ENCODE results near the gene MGRN1.

MGRN1 gene

GRCh38 chr16:4687946-4688673, 63.5 kb downstream of the MGRN1 start:
- no peaks in the 10 kb centered on the region for H3K27me3 ChIP-seq (ENCODE audit: control insufficient read depth, insufficient read depth, low read length, poor library complexity, severe bottlenecking)
- peaks cover 7% of the 10 kb centered on the region for H3K4me1 ChIP-seq (ENCODE audit: control insufficient read depth, insufficient read depth, low read length)
- H3K36me3 ChIP-seq (ENCODE audit: control insufficient read depth, insufficient read depth, low read length): no peaks in the 10 kb centered on the region
- H3K9me3 ChIP-seq (ENCODE audit: control insufficient read depth, low read length): no peaks in the 10 kb centered on the region
- H3K27ac ChIP-seq (ENCODE audit: insufficient read depth, low read depth, low read length, poor library complexity, severe bottlenecking): no peak overlapping the region
- WGBS, 2 experiments: 92 to 94% methylated on average over 39 of the region's 39 CpGs
- H3K4me3 ChIP-seq (ENCODE audit: insufficient read depth, low read depth, low read length): no peak overlapping the region

- Histone ChIP-seq H3K27me3 (ENCODE audit: control insufficient read depth, insufficient read depth, low read length, poor library complexity, severe bottlenecking) (no peaks in the 10 kb centered on the region), H3K4me1 (ENCODE audit: control insufficient read depth, insufficient read depth, low read length) (peaks cover 7% of the 10 kb centered on the region), H3K36me3 (ENCODE audit: control insufficient read depth, insufficient read depth, low read length) (no peaks in the 10 kb centered on the region), H3K9me3 (ENCODE audit: control insufficient read depth, low read length) (no peaks in the 10 kb centered on the region), H3K27ac (ENCODE audit: insufficient read depth, low read depth, low read length, poor library complexity, severe bottlenecking) (no peak overlapping the region), H3K4me3 (ENCODE audit: insufficient read depth, low read depth, low read length) (no peak overlapping the region)
- WGBS, 2 experiments: 95% methylated on average over 22 of the region's 22 CpGs
Measured at GRCh38 chr16:4688674-4689045, 64.0 kb downstream of the MGRN1 start.

- H3K4me1 ChIP-seq (ENCODE audit: control insufficient read depth, insufficient read depth, low read length): peaks cover 7% of the 10 kb centered on the region
- no peak overlapping the region for H3K4me3 ChIP-seq (ENCODE audit: insufficient read depth, low read depth, low read length)
- H3K27me3 ChIP-seq (ENCODE audit: control insufficient read depth, insufficient read depth, low read length, poor library complexity, severe bottlenecking): no peaks in the 10 kb centered on the region
- no peaks in the 10 kb centered on the region for H3K9me3 ChIP-seq (ENCODE audit: control insufficient read depth, low read length)
- 93 to 96% methylated on average over 21 of the region's 21 CpGs for WGBS, 2 experiments
- H3K27ac ChIP-seq (ENCODE audit: insufficient read depth, low read depth, low read length, poor library complexity, severe bottlenecking): no peak overlapping the region
- no peaks in the 10 kb centered on the region for H3K36me3 ChIP-seq (ENCODE audit: control insufficient read depth, insufficient read depth, low read length)
Measured at GRCh38 chr16:4689091-4689671, 64.6 kb downstream of the MGRN1 start.

GRCh38 chr16:4689864-4690704, 65.5 kb downstream of the MGRN1 start:
- Histone ChIP-seq H3K27me3 (ENCODE audit: control insufficient read depth, insufficient read depth, low read length, poor library complexity, severe bottlenecking) (no peaks in the 10 kb centered on the region), H3K4me3 (ENCODE audit: insufficient read depth, low read depth, low read length) (no peak overlapping the region), H3K4me1 (ENCODE audit: control insufficient read depth, insufficient read depth, low read length) (peaks cover 9% of the 10 kb centered on the region), H3K9me3 (ENCODE audit: control insufficient read depth, low read length) (no peaks in the 10 kb centered on the region), H3K36me3 (ENCODE audit: control insufficient read depth, insufficient read depth, low read length) (no peaks in the 10 kb centered on the region), H3K27ac (ENCODE audit: insufficient read depth, low read depth, low read length, poor library complexity, severe bottlenecking) (no peak overlapping the region)
- 91 to 93% methylated on average over 31 of the region's 31 CpGs for WGBS, 2 experiments

GRCh38 chr16:4690946-4691665, 66.5 kb downstream of the MGRN1 start:
- no peaks in the 10 kb centered on the region for H3K27me3 ChIP-seq (ENCODE audit: control insufficient read depth, insufficient read depth, low read length, poor library complexity, severe bottlenecking)
- H3K4me3 ChIP-seq (ENCODE audit: insufficient read depth, low read depth, low read length): no peak overlapping the region
- H3K9me3 ChIP-seq (ENCODE audit: control insufficient read depth, low read length): no peaks in the 10 kb centered on the region
- H3K27ac ChIP-seq (ENCODE audit: insufficient read depth, low read depth, low read length, poor library complexity, severe bottlenecking): no peak overlapping the region
- H3K36me3 ChIP-seq (ENCODE audit: control insufficient read depth, insufficient read depth, low read length): no peaks in the 10 kb centered on the region
- 92 to 94% methylated on average over 19 of the region's 19 CpGs for WGBS, 2 experiments
- peaks cover 9% of the 10 kb centered on the region for H3K4me1 ChIP-seq (ENCODE audit: control insufficient read depth, insufficient read depth, low read length)

GRCh38 chr16:4691666-4692412, 67.2 kb downstream of the MGRN1 start:
- Histone ChIP-seq H3K27ac (ENCODE audit: insufficient read depth, low read depth, low read length, poor library complexity, severe bottlenecking) (no peak overlapping the region), H3K9me3 (ENCODE audit: control insufficient read depth, low read length) (no peaks in the 10 kb centered on the region), H3K36me3 (ENCODE audit: control insufficient read depth, insufficient read depth, low read length) (peaks cover under 1% of the 10 kb centered on the region), H3K4me3 (ENCODE audit: insufficient read depth, low read depth, low read length) (no peak overlapping the region), H3K4me1 (ENCODE audit: control insufficient read depth, insufficient read depth, low read length) (peaks cover 9% of the 10 kb centered on the region), H3K27me3 (ENCODE audit: control insufficient read depth, insufficient read depth, low read length, poor library complexity, severe bottlenecking) (no peaks in the 10 kb centered on the region)
- 88% methylated on average over 20 of the region's 20 CpGs for WGBS, 2 experiments

GRCh38 chr16:4692460-4693295, 68.1 kb downstream of the MGRN1 start:
- Histone ChIP-seq H3K27ac (ENCODE audit: insufficient read depth, low read depth, low read length, poor library complexity, severe bottlenecking) (no peak overlapping the region), H3K4me1 (ENCODE audit: control insufficient read depth, insufficient read depth, low read length) (peaks cover 9% of the 10 kb centered on the region), H3K9me3 (ENCODE audit: control insufficient read depth, low read length) (no peaks in the 10 kb centered on the region), H3K4me3 (ENCODE audit: insufficient read depth, low read depth, low read length) (peak overlapping the region; percentile 99), H3K36me3 (ENCODE audit: control insufficient read depth, insufficient read depth, low read length) (peaks cover 6% of the 10 kb centered on the region), H3K27me3 (ENCODE audit: control insufficient read depth, insufficient read depth, low read length, poor library complexity, severe bottlenecking) (no peaks in the 10 kb centered on the region)
- WGBS, 2 experiments: 40 to 41% methylated on average over 31 of the region's 31 CpGs

GRCh38 chr16:4693296-4693955, 68.8 kb downstream of the MGRN1 start, which contains the start of gene NUDT16L1:
NUDT16L1 (plus strand) TSS chr16:4693562; CDS start chr16:4693727, 165 bp downstream.
- WGBS, 2 experiments: 0% methylated on average over 91 of the region's 91 CpGs
- Histone ChIP-seq H3K27me3 (ENCODE audit: control insufficient read depth, insufficient read depth, low read length, poor library complexity, severe bottlenecking) (no peaks in the 10 kb centered on the region), H3K27ac (ENCODE audit: insufficient read depth, low read depth, low read length, poor library complexity, severe bottlenecking) (no peak within 1 kb of the TSS), H3K4me1 (ENCODE audit: control insufficient read depth, insufficient read depth, low read length) (peaks cover 9% of the 10 kb centered on the region), H3K4me3 (ENCODE audit: insufficient read depth, low read depth, low read length) (peak within 1 kb of the TSS; percentile 99), H3K9me3 (ENCODE audit: control insufficient read depth, low read length) (no peaks in the 10 kb centered on the region), H3K36me3 (ENCODE audit: control insufficient read depth, insufficient read depth, low read length) (peaks cover 6% of the 10 kb centered on the region)

All from ectodermal cell (in vitro differentiated cells).